Fibroblast of skin of left quadriceps (primary cell): ENCODE results near the gene NUP50.
"Not testable (repeated sequence)": the region's sequence is repeated elsewhere in the genome, so short reads cannot be mapped to it uniquely, and the experiment has no call there.

Experiments
- DNase-seq, 2 experiments: peaks; one replicate each; pipeline ENCODE4 v3.0.0-alpha.2; 2013; ENCODE audit warnings: low read depth in 2 of 2

Gene NUP50

GRCh38 chr22:45159652-45160462 lies 3.9 kb upstream of the NUP50 start:
- DNase-seq: no peak

- DNase-seq: no peak
Measured at GRCh38 chr22:45162531-45162930, 1.2 kb upstream of the NUP50 start.

GRCh38 chr22:45163099-45163450 lies 650 bp upstream of the NUP50 start:
- DNase-seq: no peak

- no peak for DNase-seq
Measured at GRCh38 chr22:45164270-45165088, 754 bp downstream of the NUP50 start.

- no peak for DNase-seq
Measured at GRCh38 chr22:45166932-45167331, 3.2 kb downstream of the NUP50 start.

GRCh38 chr22:45169591-45170466 lies 6.1 kb downstream of the NUP50 start:
- DNase-seq: no peak

GRCh38 chr22:45171830-45172229 lies 8.1 kb downstream of the NUP50 start:
- DNase-seq: no peak

GRCh38 chr22:45172881-45173585 lies 9.3 kb downstream of the NUP50 start:
- DNase-seq: no peak

- no peak for DNase-seq
Measured at GRCh38 chr22:45179276-45180049, 15.7 kb downstream of the NUP50 start.

GRCh38 chr22:45180146-45180679 lies 16.5 kb downstream of the NUP50 start:
- DNase-seq: no peak

GRCh38 chr22:45181240-45181639 lies 17.5 kb downstream of the NUP50 start:
- DNase-seq: no peak

- no peak for DNase-seq
Measured at GRCh38 chr22:45181766-45182165, 18.0 kb downstream of the NUP50 start.

GRCh38 chr22:45183974-45184373 lies 20.2 kb downstream of the NUP50 start:
- DNase-seq: no peak

GRCh38 chr22:45185718-45186514 lies 22.2 kb downstream of the NUP50 start:
- no peak for DNase-seq

GRCh38 chr22:45187891-45188290 lies 24.2 kb downstream of the NUP50 start:
- DNase-seq: no peak

GRCh38 chr22:45188779-45189178 lies 25.1 kb downstream of the NUP50 start:
- DNase-seq: no peak

GRCh38 chr22:45190202-45190872 lies 26.6 kb downstream of the NUP50 start:
- DNase-seq: no peak

GRCh38 chr22:45191746-45192145 lies 28.0 kb downstream of the NUP50 start:
- DNase-seq: not testable (repeated sequence)

GRCh38 chr22:45192701-45193187 lies 29.0 kb downstream of the NUP50 start:
- no peak for DNase-seq
